AG20443 (cell line): Measurements from ENCODE around the gene OSBPL1A.
A peak's percentile ranks its signal among the peaks of the same experiment; 100 is the strongest.
"Not testable (repeated sequence)": the region's sequence is repeated elsewhere in the genome, so short reads cannot be mapped to it uniquely, and the experiment has no call there.

Experiments used
- DNase-seq: peaks from one replicate; pipeline ENCODE4 v3.0.0; 2012; ENCODE audit warnings: low spot score, mixed read lengths

Gene OSBPL1A

DNA sequence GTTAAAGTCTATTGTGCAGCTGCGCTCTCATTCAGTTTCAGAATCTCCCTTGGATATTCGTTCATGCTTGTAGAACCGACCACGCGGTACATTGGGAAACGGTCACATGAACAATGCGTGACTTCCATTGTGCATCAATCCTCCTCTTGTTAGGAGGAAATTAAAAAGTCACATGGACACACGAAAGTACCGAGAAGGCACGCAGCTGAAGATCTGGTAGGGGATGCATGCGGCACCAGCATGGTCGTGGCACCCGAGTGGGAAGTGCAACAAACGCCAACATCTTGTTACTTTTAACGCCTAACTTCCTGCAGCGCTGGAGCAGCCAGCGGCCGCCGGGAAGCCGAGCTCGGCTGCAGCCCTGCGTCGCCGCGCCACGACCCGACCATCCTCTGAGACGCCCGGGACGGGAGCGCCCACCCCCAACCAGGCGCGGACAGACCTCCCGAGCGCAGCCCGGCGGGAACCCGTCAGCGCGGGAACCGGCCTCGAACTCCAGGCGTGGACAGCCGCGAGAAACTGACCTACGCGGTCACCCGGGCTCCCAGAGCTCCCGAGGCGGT, 412 bp downstream of the OSBPL1A start:
- peak; percentile 49 for DNase-seq

- no peak for DNase-seq
Observed at GRCh38 chr18:24396082-24396633, 1.5 kb downstream of the OSBPL1A start.

DNA sequence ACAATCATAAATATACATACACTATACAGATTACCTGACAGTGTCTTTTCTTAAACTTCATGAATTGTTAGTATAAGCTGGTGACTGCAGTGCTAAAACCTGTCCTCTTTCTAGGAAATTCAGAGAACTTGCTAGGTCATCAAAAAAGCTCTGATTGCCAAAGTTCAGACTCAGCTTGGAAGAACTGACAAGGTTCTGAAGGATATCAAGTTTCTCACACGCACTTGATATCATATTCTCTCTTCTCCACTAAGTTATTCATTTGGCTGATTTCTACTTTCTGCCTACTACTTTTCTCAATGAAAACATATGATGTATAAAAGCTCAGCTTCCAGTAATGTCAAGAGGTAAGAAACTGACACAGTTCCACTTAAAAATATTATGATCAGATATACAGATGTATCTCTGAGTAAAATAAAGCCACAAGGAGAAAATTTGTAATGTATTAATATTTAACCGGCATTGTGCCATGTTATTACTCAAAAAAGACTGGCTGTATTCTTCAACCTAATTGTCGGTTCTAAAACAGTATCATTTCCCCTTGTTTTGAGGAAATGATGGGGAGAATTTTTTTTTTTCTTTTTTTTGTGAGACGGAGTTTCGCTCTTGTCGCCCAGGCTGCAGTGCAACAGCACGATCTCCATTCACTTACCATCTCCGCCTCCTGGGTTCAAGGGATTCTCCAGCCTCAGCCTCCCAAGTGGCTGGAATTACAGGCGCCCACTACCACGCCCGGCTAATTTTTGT, 2.4 kb downstream of the OSBPL1A start:
- no peak for DNase-seq

DNA sequence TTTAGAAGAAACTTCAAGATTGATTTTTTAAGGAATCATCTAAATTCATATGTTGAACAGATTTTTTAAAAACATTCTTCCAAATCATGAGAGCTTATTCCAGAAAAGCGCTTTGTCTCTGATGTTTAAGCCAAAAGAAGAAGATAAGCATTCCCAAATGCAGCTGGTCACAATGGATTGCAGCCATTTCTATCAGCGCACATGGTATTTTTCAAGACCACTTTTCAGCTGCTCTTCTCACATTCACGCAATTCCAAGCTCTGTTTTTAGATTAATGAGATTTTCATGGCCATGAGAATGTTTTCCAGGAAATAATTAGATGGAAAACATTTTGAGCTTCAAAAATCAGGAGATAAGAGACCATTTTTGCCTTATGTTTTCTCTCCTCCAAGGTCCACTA, 8.7 kb downstream of the OSBPL1A start:
- no peak for DNase-seq

- DNase-seq, result no peak
Observed at GRCh38 chr18:24386681-24387080, 10.9 kb downstream of the OSBPL1A start.

GRCh38 chr18:24381126-24381525, 16.5 kb downstream of the OSBPL1A start:
- DNase-seq, result no peak

- DNase-seq, result no peak
Observed at GRCh38 chr18:24380163-24380747, 17.4 kb downstream of the OSBPL1A start.

GRCh38 chr18:24378598-24378997, 19.0 kb downstream of the OSBPL1A start:
- no peak for DNase-seq

DNA sequence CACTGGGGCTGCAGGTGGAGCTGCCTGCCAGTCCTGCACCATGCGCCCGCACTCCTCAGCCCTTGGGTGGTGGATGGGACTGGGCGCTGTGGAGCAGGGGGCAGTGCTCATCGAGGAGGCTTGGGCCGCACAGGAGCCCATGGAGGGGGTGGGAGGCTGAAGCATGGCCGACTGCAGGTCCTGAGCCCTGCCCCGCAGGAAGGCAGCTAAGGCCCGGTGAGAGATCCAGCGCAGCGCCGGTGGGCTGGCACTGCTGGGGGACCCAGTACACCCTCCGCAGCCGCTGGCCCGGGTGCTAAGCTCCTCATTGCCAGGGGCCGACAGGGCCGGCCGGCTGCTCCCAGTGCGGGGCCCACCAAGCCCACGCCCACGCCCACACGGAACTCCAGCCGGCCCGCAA, 21.1 kb downstream of the OSBPL1A start:
- not testable (repeated sequence) for DNase-seq

- no peak for DNase-seq
Observed at GRCh38 chr18:24373328-24373727, 24.3 kb downstream of the OSBPL1A start.

DNA sequence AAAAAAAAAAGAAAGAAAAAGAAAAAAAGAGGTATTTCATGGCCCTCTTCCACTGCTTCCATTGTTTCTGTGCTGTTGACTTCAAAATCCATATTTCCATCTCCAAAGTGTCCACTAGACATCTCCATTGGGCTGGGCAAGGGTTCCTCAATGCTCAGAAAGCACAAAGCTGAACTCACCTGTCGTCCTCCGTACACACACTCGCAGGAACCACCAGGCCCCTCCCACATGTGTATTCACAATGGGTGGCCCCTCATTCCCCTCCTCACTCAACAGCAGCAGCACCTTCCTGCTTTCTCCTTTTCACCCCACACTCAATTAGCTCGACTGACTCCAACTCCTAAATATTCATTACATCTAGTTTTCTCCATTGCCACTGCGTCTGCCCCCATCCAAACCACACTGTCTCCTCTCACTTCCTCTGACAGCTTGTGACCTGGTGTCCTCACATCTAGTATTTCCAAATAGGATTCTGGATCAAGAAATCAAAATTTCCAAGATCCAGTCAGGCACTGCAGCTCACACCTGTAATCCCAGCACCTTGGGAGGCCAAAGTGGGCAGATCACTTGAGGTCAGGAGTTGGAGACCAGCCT, 25.2 kb downstream of the OSBPL1A start:
- DNase-seq, result no peak

DNA sequence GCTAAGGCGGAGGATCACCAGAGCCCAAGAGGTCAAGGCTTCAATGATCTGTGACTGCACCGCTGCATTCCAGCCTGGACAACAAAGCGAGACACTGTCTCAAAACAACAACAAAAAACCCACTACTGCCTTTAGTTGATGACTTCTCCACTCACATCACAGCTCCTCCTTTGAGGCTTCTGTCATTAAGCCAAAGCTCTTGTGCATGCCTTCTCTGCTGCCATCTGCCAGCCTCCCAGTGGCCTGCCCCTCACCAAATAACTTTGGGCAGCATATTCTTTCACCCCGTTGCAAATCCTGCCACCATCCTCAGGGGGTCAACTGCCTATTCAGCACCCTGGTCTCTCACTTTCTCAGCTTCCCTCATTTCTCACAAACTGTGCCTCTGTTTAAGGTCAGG, 27.5 kb downstream of the OSBPL1A start:
- DNase-seq, result no peak

DNA sequence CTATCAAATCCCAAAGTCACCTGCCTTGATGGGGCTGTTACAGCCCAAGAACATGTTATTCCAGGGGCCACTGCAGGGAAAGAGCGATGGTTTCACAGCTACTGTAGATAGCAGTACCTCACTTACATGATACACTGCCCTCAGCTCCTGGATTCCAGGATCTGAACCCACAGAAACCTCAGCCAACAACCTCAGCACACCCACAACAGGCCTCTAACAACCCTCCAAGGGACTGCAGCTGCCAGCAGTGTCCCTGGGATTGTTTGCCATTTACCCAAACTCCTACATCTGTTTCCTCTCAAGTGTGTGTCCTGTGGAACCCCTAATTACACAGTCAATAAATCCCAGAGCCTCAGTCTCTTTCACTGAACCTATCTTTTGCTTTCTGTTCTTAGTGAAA, 28.2 kb downstream of the OSBPL1A start:
- DNase-seq, result peak; percentile 28

DNA sequence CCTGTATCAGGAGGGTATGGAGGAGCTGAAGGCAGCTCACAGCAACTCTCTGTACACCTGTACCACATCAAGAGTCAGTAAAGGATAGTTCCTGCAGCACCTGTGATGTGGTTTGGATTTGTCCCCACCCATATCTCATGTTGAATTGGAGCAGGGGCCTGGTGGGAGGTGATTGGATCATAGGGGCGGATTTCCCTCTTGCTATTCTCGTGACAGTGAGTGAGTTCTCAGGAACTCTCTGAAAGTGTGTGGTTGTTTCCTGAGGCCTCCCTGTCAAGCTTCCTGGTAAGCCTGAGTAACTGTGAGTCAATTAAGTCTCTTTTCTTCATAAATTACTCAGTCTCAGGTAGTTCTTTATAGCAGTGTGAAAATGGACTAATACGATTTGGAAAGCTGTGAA, 28.9 kb downstream of the OSBPL1A start:
- DNase-seq, result no peak

DNA sequence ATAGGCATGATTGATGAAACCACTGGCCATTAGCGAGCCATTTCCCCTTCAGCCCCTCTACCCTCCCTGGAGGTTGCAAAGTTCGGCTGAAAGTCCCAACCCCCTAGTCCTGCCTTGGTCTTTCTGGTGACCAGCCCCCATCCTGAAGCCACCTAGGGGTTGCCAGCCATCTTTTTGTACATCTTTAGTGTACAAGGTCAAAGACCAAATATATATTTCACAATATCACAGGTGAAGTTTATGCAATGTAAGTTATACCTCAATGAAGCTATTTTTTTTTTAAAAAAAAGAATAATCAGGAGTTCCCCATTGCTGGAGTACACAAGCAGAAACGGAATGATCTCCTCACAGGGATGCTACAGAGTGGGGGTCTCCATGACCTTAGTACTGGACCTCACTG, 31.3 kb downstream of the OSBPL1A start:
- no peak for DNase-seq

GRCh38 chr18:24364177-24364576, 33.4 kb downstream of the OSBPL1A start:
- DNase-seq, result no peak

DNA sequence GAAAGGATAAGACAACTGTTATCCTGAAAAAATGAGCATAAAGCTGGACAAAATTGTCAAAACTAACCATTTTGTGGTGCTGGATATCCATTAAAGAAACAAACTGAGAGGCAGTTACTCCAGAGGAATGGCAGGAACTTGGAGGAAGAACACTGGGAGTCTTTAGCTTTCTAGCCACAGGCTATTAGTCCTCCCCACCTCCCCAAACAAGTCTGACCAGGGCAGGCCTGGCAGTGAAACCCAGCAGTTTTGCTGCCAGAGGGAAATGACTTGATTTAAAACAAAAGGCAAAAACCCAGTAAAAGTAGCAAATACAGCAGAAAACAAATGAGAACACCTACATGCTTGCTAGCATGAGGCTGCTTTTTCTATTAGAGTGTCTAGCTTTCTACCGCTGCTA, 34.9 kb downstream of the OSBPL1A start:
- DNase-seq, result no peak

DNA sequence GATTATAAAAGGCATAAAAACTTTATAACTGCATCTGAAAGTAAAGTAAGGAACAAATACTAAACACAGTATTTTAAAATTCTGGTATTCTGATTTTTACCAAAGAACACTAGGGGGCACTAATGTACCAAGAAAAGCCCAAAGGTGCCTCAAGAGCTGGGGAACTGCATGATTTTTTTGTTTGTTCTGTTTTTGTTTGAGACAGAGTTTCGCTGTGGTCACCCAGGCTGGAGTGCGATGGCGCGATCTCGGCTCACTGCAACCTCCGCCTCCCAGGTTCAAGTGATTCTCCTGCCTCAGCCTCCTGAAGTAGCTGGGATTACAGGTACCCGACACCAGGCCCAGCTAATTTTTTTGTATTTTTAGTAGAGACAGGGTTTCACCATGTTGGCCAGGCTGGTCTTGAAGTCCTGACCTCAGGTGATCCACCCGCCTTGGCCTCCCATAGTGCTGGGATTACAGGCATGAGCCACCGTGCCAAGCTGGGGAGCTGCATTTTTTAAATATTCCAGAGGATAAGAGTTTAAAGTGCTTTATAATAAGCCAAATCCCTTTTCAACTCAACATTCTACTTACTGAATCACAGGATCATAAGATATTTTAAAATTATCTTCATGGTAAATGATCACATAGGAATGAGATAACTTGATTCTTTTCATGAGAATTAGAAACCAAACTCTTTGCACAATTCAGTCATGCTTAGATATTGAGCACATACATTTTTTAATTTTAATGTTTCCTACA, 37.7 kb downstream of the OSBPL1A start:
- peak; percentile 35 for DNase-seq

GRCh38 chr18:24354278-24354677, 43.3 kb downstream of the OSBPL1A start:
- DNase-seq, result no peak

DNA sequence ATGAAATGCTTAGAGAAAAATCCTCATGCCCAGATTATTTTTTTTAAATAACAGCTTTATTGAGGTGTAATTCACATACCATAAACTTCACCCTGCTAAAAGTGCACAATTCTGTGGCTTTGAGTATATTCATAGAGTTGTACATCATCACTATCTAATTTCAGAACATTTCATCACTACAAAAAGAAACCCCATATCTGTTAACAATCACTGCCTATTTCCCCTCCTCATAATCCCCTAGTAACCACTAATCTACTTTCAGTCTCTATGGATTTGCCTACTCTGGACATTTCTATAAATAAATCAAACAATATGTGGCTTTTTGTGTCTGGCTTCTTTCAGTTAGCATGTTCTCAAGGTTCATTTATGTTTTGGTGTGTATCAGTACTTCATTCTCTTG, 51.4 kb downstream of the OSBPL1A start:
- no peak for DNase-seq

DNA sequence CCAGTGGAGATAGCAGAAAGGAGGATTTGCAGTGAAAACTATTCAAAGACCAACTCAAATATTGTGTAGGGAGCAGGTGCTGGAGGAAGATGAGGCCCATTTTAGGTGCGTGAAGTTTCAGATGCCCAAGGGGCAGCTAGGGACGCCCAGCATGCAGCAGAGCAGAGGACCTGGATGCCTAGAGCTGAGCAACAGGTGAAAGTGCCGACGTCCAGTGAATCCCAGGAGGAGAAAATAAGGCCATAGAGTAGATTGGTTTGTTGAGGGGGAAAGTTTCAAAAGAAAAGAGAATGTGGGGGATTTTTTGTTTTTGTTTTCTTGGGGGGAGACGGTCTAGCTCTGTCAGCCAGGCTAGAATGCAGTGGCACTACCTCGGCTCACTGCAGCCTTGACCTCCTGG, 53.1 kb downstream of the OSBPL1A start:
- no peak for DNase-seq

DNA sequence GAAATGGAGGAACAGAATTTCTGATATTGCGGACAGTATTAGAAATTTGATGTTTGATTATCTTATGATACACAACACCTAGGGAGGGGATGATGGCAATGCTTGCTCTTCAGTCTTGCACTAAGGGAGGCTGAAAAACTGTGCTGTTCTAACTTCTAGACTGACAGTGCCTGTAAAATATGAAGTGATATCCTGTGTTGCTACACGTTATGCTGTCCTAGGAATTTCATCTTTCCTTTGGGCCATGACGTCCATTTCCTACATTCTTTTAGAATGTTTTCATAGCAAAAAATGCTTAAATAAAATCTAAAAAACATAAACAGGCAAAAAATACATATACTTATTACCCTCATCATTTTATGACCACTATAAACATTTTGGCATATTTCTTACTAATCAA, 55.3 kb downstream of the OSBPL1A start:
- DNase-seq, result no peak
